ENCODE results near the gene SLC11A2.

DNA sequence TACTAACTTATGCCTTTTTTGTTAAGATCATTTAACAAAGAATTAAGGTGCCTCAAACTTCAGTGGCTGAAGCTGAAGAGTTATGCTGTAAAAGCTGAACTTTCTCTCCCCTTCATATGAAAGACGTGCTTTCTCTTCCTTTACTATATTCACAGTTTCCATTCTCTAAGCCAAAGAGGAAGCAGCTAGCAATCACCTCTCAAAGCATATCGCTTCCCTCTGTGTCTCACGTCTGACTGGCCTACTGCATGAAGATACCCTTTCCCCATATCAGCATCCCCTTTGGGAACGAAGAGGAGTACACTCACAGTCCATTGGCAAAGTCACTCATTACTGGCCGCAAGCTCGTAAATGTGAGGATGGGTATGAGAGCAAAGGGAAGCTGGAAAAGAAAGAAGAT lies 34.9 kb downstream of the SLC11A2 start:
- TF ChIP-seq, protein P1, sequence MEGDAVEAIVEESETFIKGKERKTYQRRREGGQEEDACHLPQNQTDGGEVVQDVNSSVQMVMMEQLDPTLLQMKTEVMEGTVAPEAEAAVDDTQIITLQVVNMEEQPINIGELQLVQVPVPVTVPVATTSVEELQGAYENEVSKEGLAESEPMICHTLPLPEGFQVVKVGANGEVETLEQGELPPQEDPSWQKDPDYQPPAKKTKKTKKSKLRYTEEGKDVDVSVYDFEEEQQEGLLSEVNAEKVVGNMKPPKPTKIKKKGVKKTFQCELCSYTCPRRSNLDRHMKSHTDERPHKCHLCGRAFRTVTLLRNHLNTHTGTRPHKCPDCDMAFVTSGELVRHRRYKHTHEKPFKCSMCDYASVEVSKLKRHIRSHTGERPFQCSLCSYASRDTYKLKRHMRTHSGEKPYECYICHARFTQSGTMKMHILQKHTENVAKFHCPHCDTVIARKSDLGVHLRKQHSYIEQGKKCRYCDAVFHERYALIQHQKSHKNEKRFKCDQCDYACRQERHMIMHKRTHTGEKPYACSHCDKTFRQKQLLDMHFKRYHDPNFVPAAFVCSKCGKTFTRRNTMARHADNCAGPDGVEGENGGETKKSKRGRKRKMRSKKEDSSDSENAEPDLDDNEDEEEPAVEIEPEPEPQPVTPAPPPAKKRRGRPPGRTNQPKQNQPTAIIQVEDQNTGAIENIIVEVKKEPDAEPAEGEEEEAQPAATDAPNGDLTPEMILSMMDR (IDR thresholded peaks at IDR 0.05): no peak
- TF ChIP-seq POLR2A (IDR thresholded peaks at IDR 0.05): no peak
